HCT116 (cell line): Measurements from ENCODE around the gene RNF220. TPM values are rescaled to one million over a fixed set of nuclear protein-coding genes. Genes with fewer than 3 reads are reported as not detected.

Experiments
- ATAC-seq: fragments of 200-7000 bp; cut with Tn5 transposase; 2 replicates; pipeline ENCODE4 v1.9.1; 2020; ENCODE audit warnings: mild to moderate bottlenecking, moderate library complexity
- BruUV-seq: library from RNA; stranded (reverse); fragments of 400-500 nt; replicated peaks from 2 replicates; lab custom pipeline; 2021; lab: Mats Ljungman, UMichigan
- CTCF ChIA-PET: fragments of 300-600 bp; sonication (Branson Sonifier 250); formaldehyde crosslinking; loops from one replicate; lab custom pipeline; 2021; ENCODE audit warnings: antibody characterized with exemption; lab: Charles Lee
- POLR2A ChIA-PET: fragments of 300-600, 350-600 bp; sonication (Branson Sonifier 250); formaldehyde crosslinking; loops from one replicate; lab custom pipeline; 2021; ENCODE audit warnings: antibody characterized with exemption; lab: Charles Lee
- RAD21 ChIA-PET, 2 experiments: fragments of 300-600 bp; sonication (Branson Sonifier 250); formaldehyde crosslinking; loops; one replicate each; lab custom pipeline; 2023; ENCODE audit warnings: low total read pairs in 2 of 2; ENCODE audit not compliant: uncharacterized antibody in 2 of 2, unreplicated experiment in 2 of 2, low non-redundant PET in 1 of 2; lab: Charles Lee
- DNase-seq: peaks from one replicate; pipeline ENCODE4 v3.0.0-alpha.2; 2010; ENCODE audit warnings: low read depth, low spot score
- H2AFZ ChIP-seq: fragments of 200-600 bp; shearing (Covaris generic), sonication (generic); 2 replicates; pipeline ENCODE4 v1.6.1; 2017; ENCODE audit warnings: low read depth, mixed run types, mixed read lengths, antibody characterized with exemption, low read length; ENCODE audit not compliant: poor library complexity, severe bottlenecking
- H3K27ac ChIP-seq: 2 replicates; pipeline ENCODE4 v1.5.1; 2012; ENCODE audit warnings: low read depth, low read length
- H3K27me3 ChIP-seq: fragments of 200-600 bp; sonication (generic); 2 replicates; pipeline ENCODE4 v1.6.1; 2016; ENCODE audit warnings: mixed run types, low read length, mixed read lengths; ENCODE audit not compliant: insufficient read depth
- H3K36me3 ChIP-seq, 2 experiments: fragments of 200-500 bp in 1 of 2; fragments of 200-600 bp in 1 of 2; sonication (Bioruptor generic) in 1 of 2; sonication (generic) in 1 of 2; 2 replicates each; pipeline versions ENCODE4 v1.5.1 to v1.6.1; 2014 to 2016; ENCODE audit warnings: low read length in 2 of 2, inconsistent platforms in 1 of 2, mixed read lengths in 1 of 2, mixed run types in 1 of 2; ENCODE audit not compliant: insufficient read depth in 2 of 2, control insufficient read depth in 1 of 2
- H3K4me1 ChIP-seq, 2 experiments: fragments of 200-600 bp in 1 of 2; sonication (generic) in 1 of 2; 2 replicates each; pipeline versions ENCODE4 v1.5.1 to v1.6.1; 2012 to 2017; ENCODE audit warnings: low read length in 2 of 2, inconsistent platforms in 1 of 2, mild to moderate bottlenecking in 1 of 2, mixed read lengths in 1 of 2, mixed run types in 1 of 2, moderate library complexity in 1 of 2; ENCODE audit not compliant: insufficient read depth in 2 of 2, control insufficient read depth in 1 of 2
- H3K4me2 ChIP-seq: fragments of 200-600 bp; sonication (generic); 2 replicates; pipeline ENCODE4 v1.6.1; 2017; ENCODE audit warnings: mixed run types, low read length, mixed read lengths
- H3K4me3 ChIP-seq, 2 experiments: fragments of 200-600 bp in 1 of 2; sonication (generic) in 1 of 2; replicated peaks in 1 of 2; 2 replicates each; pipeline ENCODE4 v1.5.1; 2011 to 2016; ENCODE audit warnings: low read length in 2 of 2, control low read depth in 1 of 2, low read depth in 1 of 2, mild to moderate bottlenecking in 1 of 2, mixed read lengths in 1 of 2, mixed run types in 1 of 2
- H3K79me2 ChIP-seq: fragments of 200-600 bp; sonication (generic); 2 replicates; pipeline ENCODE4 v1.6.1; 2017; ENCODE audit warnings: mild to moderate bottlenecking, mixed run types, low read length, moderate library complexity, mixed read lengths; ENCODE audit not compliant: insufficient read depth
- H3K9ac ChIP-seq: fragments of 200-600 bp; sonication (generic); 2 replicates; pipeline ENCODE4 v1.6.1; 2016; ENCODE audit warnings: low read length, mixed read lengths
- H3K9me2 ChIP-seq: fragments of 200-600 bp; sonication (generic), shearing (Covaris generic); 2 replicates; pipeline ENCODE4 v1.6.1; 2017; ENCODE audit warnings: mixed run types, mild to moderate bottlenecking, moderate library complexity; ENCODE audit not compliant: insufficient read depth
- H3K9me3 ChIP-seq, 2 experiments: fragments of 200-500 bp in 1 of 2; fragments of 200-600 bp in 1 of 2; sonication (Bioruptor generic) in 1 of 2; sonication (generic) in 1 of 2; 2 replicates each; pipeline ENCODE4 v1.6.1; 2014 to 2017; ENCODE audit warnings: low read length in 2 of 2, mixed read lengths in 2 of 2, inconsistent platforms in 1 of 2, low read depth in 1 of 2, mild to moderate bottlenecking in 1 of 2, mixed run types in 1 of 2, moderate library complexity in 1 of 2; ENCODE audit not compliant: control insufficient read depth in 1 of 2, insufficient read depth in 1 of 2
- H4K20me1 ChIP-seq: fragments of 200-600 bp; sonication (generic), shearing (Covaris generic); 2 replicates; pipeline ENCODE4 v1.6.1; 2017; ENCODE audit warnings: mixed run types, mild to moderate bottlenecking, moderate library complexity; ENCODE audit not compliant: insufficient read depth
- CTCF ChIP-seq, 3 experiments: fragments of 200-600 bp in 1 of 3; sonication (generic) in 1 of 3; IDR thresholded peaks in 2 of 3; conservative IDR thresholded peaks in 1 of 3; 2 replicates each; pipeline ENCODE4 v1.5.1; 2012 to 2017; ENCODE audit warnings: low read depth in 2 of 3, low read length in 2 of 3, antibody characterized with exemption in 1 of 3, borderline replicate concordance in 1 of 3, control low read depth in 1 of 3, mild to moderate bottlenecking in 1 of 3, mixed read lengths in 1 of 3, mixed run types in 1 of 3, moderate library complexity in 1 of 3; ENCODE audit not compliant: insufficient read depth in 1 of 3
- ZBTB33 ChIP-seq: IDR thresholded peaks from 2 replicates; pipeline ENCODE4 v1.6.1; 2011; ENCODE audit warnings: mild to moderate bottlenecking, low read length, moderate library complexity; ENCODE audit not compliant: insufficient replicate concordance; ENCODE audit errors: extremely low read depth
- intact Hi-C: fragments of 100-400 bp; cut with micrococcal nuclease; formaldehyde crosslinking; loops from 2 replicates; pipeline ENCODE4 v1.10.0; 2022
- total RNA-seq: library from RNA; stranded (reverse); gene quantifications from one replicate; pipeline ENCODE4 v1.2.1, GENCODE V29; 2021; ENCODE audit not compliant: unreplicated experiment

The RNF220 gene
- total RNA-seq, 1 experiment from 2014 or later: 84.5 TPM

GRCh38 chr1:44636083-44636687 is 231.1 kb downstream of the RNF220 start:
- Histone ChIP-seq H3K36me3 (peaks cover 19 to 70% of the 10 kb centered on the region in 2 experiments; a peak in 3 of 4 replicates), H4K20me1 (no peaks in the 10 kb centered on the region), H3K9me3 (no peaks in the 10 kb centered on the region), H2AFZ (no peak overlapping the region), H3K79me2 (peaks cover 33% of the 10 kb centered on the region), H3K27ac (no peak overlapping the region), H3K4me2 (no peak overlapping the region), H3K4me1 (peaks cover 5 to 15% of the 10 kb centered on the region in 2 experiments; a peak in 3 of 4 replicates), H3K4me3 (no peak overlapping the region), H3K9ac (no peak overlapping the region), H3K9me2 (no peaks in the 10 kb centered on the region), H3K27me3 (no peaks in the 10 kb centered on the region)
- BruUV-seq: no TSS peak
- RAD21 ChIA-PET: no interaction called here
- TF ChIP-seq CTCF (IDR thresholded peaks at IDR 0.05 in 2 of 3, conservative IDR thresholded peaks at IDR 0.05 in 1 of 3; ENCODE audit: borderline replicate concordance in 1 of 3, insufficient read depth in 1 of 3, low read depth in 2 of 3, low read length in 2 of 3): no peak
- TF ChIP-seq ZBTB33: no peak
- CTCF ChIA-PET: no interaction called here
- no peak for ATAC-seq
- intact Hi-C loops: no loop called here
- POLR2A ChIA-PET: no interaction called here
- no peak for DNase-seq
